NCI-H1417 (cell line): ENCODE data around the gene COMMD1.
"Not testable (repeated sequence)": the region's sequence is repeated elsewhere in the genome, so short reads cannot be mapped to it uniquely, and the experiment has no call there.

Source experiments
- DNase-seq, 3 experiments: peaks; one replicate each; lab custom pipeline; 2025; lab: John Stamatoyannopoulos, UW

Gene COMMD1

GRCh38 chr2:61962095-61962984 is 56.9 kb downstream of the COMMD1 start:
- no peak for DNase-seq

DNA sequence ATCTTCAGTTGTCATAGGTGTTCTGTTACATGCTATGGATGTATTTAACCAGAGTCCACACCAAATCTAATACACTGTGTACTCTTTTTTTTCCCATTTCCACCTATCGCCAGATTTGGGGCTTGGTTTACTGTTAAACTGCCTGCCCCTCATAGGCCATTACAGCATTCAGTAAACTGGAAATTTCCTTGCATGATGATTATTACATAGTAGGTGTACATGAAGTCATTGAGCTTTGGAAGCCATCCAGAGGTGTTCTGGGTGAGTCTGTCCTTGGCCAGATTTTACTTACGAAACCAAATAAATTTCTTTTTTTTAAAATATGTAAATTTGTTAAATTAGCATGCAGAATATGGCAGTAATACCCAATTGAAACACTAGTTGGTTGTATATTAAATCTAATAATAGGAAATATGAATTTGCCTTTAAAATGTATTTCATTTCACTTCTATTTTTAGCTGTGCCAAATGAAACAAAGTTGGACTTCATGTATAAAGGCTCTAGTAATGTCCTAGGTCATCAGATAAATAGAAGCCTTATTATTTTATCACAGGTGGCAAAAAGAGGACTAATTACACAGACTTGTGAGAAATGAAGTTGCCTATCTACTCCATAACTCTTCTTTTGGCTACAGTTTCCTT is 60.7 kb downstream of the COMMD1 start:
- DNase-seq = no peak

- DNase-seq = peak in 1 of 3 experiments; percentile 10
Observed at GRCh38 chr2:61967262-61967661, 61.8 kb downstream of the COMMD1 start.

- peak in 1 of 3 experiments; percentile 63 for DNase-seq
Observed at GRCh38 chr2:61969376-61969775, 63.9 kb downstream of the COMMD1 start.

GRCh38 chr2:61970807-61971556 is 65.5 kb downstream of the COMMD1 start:
- DNase-seq = no peak

- DNase-seq = peak in 1 of 3 experiments; percentile 55
Observed at GRCh38 chr2:61978522-61978921, 73.0 kb downstream of the COMMD1 start.

GRCh38 chr2:61980758-61981157 is 75.3 kb downstream of the COMMD1 start:
- no peak for DNase-seq

DNA sequence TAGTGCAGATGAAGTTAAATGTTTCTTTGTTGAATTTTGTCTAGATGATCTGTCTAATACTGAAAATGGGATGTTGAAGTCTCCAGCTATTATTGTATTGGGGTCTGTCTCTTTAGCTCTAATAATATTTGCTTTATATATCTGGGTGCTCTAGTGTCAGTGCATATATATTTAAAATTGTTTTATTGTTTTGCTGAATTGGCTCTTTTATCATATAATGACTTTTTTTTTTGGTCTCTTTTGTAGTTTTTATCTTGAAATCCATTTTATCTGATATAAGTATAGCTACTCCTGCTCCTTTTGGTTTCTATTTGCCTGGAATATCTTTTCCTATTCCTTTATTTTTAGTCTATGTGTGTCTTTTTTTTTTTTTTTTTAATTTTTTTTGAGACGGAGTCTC is 79.2 kb downstream of the COMMD1 start:
- DNase-seq = no peak

DNA sequence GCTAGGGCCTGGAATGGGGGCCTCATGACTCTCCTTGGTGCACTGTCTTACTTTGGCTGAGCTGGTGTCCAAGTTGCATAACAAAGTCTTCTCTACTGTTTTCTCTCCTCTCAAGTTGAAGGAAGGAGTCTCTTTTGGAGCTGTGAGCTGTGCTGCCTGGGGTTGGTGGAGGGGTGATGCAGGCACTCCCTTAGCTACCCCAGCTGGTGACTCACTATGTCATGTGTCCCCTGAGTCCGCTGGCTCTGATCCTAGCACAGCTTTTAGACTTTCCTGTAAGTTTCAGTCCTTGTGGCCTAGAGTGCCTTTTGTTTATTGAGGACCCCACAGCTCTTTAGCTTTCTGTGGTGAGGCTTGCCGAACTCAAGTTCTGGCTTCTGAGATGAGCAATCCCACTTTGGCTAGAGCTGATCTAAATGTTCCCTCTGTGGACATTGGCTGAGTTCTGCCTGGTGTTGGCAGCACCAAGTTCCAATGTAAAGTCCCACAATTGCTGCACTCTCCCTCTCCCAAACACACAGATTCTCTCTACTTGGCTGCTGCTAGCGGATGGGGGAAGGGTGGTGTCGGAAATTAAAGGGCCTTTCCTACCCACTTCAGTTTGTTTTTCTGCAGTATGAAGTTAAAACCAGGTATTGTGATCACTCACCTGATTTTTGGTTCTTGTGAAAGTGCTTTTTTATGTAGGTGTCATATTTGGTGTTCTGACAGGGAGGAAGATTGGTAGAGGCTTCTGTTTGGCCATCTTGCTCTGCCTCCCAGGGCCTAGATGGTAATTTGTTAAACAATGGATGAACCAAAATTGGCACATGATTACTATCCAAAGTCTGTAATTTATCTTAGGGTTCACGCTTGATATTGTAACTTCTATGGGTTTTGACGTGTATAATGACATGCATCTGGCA is 83.2 kb downstream of the COMMD1 start:
- no peak for DNase-seq

GRCh38 chr2:61993422-61994024 is 88.0 kb downstream of the COMMD1 start:
- peak in 2 of 3 experiments; percentile 29 to 72 for DNase-seq

DNA sequence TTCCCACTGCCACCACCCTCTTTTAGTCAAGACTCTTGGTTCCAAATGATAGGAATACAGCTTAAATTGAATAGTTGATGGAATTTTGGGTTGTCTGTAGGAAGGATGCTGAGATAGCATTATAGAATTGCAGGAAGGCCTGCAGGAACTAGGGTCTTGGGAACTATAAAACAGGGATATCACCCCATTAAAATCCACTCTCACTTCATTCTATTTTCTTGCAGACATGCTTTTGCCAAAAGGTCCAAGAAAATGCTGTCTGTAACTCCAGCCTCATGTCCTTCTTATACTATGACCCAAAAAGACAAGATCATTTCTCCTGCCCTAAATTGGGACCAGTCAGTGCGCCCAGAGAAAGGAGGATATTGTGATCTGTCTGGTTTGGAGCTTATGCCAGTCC is 89.1 kb downstream of the COMMD1 start:
- no peak for DNase-seq

DNA sequence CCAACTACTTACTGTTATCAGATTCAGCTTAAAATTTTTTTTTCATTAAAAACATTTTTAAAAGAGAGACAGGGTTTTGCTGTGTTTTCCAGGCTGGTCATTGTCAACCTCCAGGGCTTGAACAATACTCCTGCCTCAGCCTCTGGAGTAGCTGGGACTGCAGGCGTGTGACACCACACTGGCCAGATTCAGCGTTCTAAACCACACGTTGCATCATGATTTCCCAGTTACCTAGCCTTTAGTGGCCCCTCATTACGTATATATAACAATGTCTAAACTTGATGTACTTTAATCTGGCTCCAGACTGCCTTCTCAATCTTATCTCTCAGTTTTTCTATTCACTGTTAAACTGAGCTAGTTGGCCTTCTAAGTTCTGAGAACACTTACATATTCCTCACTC is 89.6 kb downstream of the COMMD1 start:
- no peak for DNase-seq

GRCh38 chr2:61995515-61995914 is 90.0 kb downstream of the COMMD1 start:
- DNase-seq = no peak

- DNase-seq = no peak
Observed at GRCh38 chr2:61998426-61998825, 93.0 kb downstream of the COMMD1 start.

GRCh38 chr2:62000538-62000937 is 95.1 kb downstream of the COMMD1 start:
- no peak for DNase-seq

GRCh38 chr2:62001431-62001830 is 96.0 kb downstream of the COMMD1 start:
- no peak for DNase-seq

DNA sequence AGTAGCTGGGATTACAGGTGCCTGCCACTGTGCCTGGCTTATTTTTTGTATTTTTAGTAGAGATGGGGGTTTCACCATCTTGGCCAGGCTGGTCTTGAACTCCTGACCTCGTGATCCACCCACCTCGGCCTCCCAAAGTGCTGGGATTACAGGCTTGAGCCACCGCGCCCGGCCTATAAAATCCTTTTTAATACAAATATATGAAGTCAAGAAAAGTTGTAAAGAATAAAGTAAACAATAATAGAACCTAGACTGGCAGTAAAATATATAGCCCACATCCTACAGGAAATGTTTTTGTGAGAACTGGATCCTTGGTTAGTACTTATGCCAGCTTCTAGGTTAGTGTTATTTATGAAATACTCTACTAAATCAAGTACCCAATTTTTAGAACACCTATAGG is 99.0 kb downstream of the COMMD1 start:
- not testable (repeated sequence) for DNase-seq

GRCh38 chr2:62007555-62007954 is 102.1 kb downstream of the COMMD1 start:
- no peak for DNase-seq

DNA sequence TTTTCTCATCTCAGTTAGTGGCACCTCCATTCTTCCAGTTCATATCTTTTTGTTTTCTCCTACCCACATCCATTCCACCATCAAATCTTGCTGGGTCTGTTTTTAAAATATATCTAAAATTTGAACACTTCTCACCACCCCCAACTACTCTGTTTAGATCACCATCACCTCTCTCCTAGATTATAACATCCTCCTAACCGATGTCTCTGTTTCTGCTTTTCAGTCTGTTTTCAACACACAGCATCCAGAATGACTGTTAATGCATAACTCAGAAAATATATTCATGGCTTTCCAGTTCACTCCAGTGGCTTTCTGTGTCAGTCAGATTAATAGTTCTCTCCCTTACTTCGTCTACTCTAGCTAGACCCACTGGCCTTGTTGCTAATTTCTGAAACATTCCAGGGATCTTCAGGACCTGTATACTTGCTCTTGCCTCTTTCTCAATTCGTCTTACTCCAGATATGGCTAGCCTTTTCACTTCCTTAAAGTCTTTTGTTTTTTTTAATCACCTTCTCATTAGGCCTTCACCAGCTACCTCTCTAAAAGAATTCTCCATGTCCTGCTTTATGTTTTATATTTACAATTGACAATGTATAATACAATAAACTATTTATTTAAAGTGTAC is 105.3 kb downstream of the COMMD1 start:
- DNase-seq = no peak

GRCh38 chr2:62013641-62014040 is 108.2 kb downstream of the COMMD1 start:
- no peak for DNase-seq

GRCh38 chr2:62014102-62014501 is 108.6 kb downstream of the COMMD1 start:
- peak in 1 of 3 experiments; percentile 23 for DNase-seq
